SU-DHL-6 (cell line): ENCODE data around the gene ZCCHC8.

Experiments
- H2AFZ ChIP-seq: fragments of 200-600 bp; sonication (generic); 2 replicates; pipeline ENCODE4 v1.6.1; 2014; ENCODE audit warnings: low read depth, mild to moderate bottlenecking, moderate library complexity, mixed read lengths, antibody characterized with exemption, low read length; ENCODE audit not compliant: severe bottlenecking
- H3F3A ChIP-seq: fragments of 200-600 bp; shearing (Covaris generic); 2 replicates; pipeline ENCODE4 v1.6.0; 2016; ENCODE audit warnings: antibody characterized with exemption, mild to moderate bottlenecking; ENCODE audit not compliant: insufficient read depth
- H3K27ac ChIP-seq: fragments of 200-600 bp; sonication (generic); 2 replicates; pipeline ENCODE4 v1.5.1; 2016; ENCODE audit warnings: low read depth, mild to moderate bottlenecking, low read length, moderate library complexity, mixed read lengths
- H3K27me3 ChIP-seq: fragments of 200-600 bp; sonication (generic), shearing (Covaris generic); 2 replicates; pipeline ENCODE4 v1.6.0; 2014; ENCODE audit warnings: mild to moderate bottlenecking, low read length
- H3K36me3 ChIP-seq: fragments of 200-600 bp; sonication (generic); 2 replicates; pipeline ENCODE4 v1.6.1; 2014; ENCODE audit warnings: mild to moderate bottlenecking, low read length, mixed read lengths
- H3K4me2 ChIP-seq: fragments of 300-600, 200-600 bp; shearing (Covaris generic), sonication (generic); 2 replicates; pipeline ENCODE4 v1.6.0; 2014; ENCODE audit warnings: low read length, low read depth, mild to moderate bottlenecking; ENCODE audit not compliant: poor library complexity, severe bottlenecking
- H3K4me3 ChIP-seq: fragments of 200-600 bp; sonication (generic); 2 replicates; pipeline ENCODE4 v1.5.1; 2014; ENCODE audit warnings: antibody characterized with exemption, low read length, mild to moderate bottlenecking, mixed read lengths; ENCODE audit not compliant: insufficient read depth, poor library complexity, severe bottlenecking
- H3K79me2 ChIP-seq: fragments of 200-600 bp; sonication (generic); 2 replicates; pipeline ENCODE4 v1.6.1; 2014; ENCODE audit warnings: mild to moderate bottlenecking, low read length, moderate library complexity; ENCODE audit not compliant: insufficient read depth
- H3K9ac ChIP-seq: fragments of 200-600 bp; sonication (generic); 2 replicates; pipeline ENCODE4 v1.7.0; 2014; ENCODE audit warnings: mild to moderate bottlenecking, low read length
- H3K9me2 ChIP-seq: fragments of 200-600 bp; sonication (generic); replicated peaks from 2 replicates; pipeline ENCODE4 v1.6.1; 2014; ENCODE audit warnings: low read length; ENCODE audit not compliant: insufficient read depth
- H3K9me3 ChIP-seq: fragments of 200-600 bp; sonication (generic); 2 replicates; pipeline ENCODE4 v1.6.1; 2014; ENCODE audit warnings: low read length, mixed read lengths; ENCODE audit not compliant: insufficient read depth
- H4K20me1 ChIP-seq: fragments of 200-600 bp; sonication (generic); 2 replicates; pipeline ENCODE4 v1.6.1; 2014; ENCODE audit warnings: low read depth, mild to moderate bottlenecking, antibody characterized with exemption, low read length, moderate library complexity, mixed read lengths
- CTCF ChIP-seq: fragments of 200-600 bp; sonication (generic); IDR thresholded peaks from one replicate; pipeline ENCODE4 v1.5.1; 2017; ENCODE audit warnings: antibody characterized with exemption, mild to moderate bottlenecking, low read length, moderate library complexity; ENCODE audit not compliant: insufficient read depth, poor library complexity, severe bottlenecking
- EZH2phosphoT487 ChIP-seq: fragments of 200-600 bp; sonication (generic), shearing (Covaris generic); conservative IDR thresholded peaks from 2 replicates; pipeline ENCODE4 v1.6.1; 2018; ENCODE audit warnings: mild to moderate bottlenecking, antibody characterized with exemption, low read length, moderate library complexity, mixed read lengths

Gene ZCCHC8

DNA sequence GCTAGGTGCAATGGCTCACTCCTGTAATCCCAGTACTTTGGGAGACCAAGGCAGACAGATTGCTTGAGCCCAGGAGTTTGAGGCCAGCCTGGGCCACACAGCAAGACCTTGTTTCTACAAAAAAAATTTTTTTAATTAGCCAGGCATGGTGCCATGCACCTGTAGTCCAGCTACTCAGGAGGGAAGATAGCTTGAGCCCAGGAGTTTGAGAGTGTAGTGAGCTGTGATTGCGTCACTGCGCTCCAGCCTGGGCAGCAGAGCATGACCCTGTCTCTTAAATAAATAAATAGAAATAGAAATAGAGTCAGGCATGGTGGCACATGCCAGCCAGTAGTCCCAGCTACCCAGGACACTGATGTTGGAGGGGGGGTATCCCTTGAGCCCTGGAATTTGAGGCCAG lies 41.5 kb downstream of the ZCCHC8 start:
- Histone ChIP-seq H3K36me3 (no peaks in the 10 kb centered on the region), H3K27me3 (no peaks in the 10 kb centered on the region), H3K9me2 (no peaks in the 10 kb centered on the region), H3K4me2 (no peak overlapping the region), H2AFZ (no peak overlapping the region), H3F3A (no peaks in the 10 kb centered on the region), H3K27ac (no peak overlapping the region), H4K20me1 (no peaks in the 10 kb centered on the region), H3K4me3 (no peak overlapping the region), H3K9ac (no peak overlapping the region), H3K9me3 (no peaks in the 10 kb centered on the region), H3K79me2 (no peaks in the 10 kb centered on the region)
- TF ChIP-seq EZH2phosphoT487 (no peak), CTCF (no peak)

GRCh38 chr12:122458105-122459035 lies 42.4 kb downstream of the ZCCHC8 start:
- Histone ChIP-seq H2AFZ (no peak overlapping the region), H3K36me3 (no peaks in the 10 kb centered on the region), H3K79me2 (no peaks in the 10 kb centered on the region), H3K4me3 (no peak overlapping the region), H3K9me2 (no peaks in the 10 kb centered on the region), H3K27me3 (no peaks in the 10 kb centered on the region), H3K9ac (no peak overlapping the region), H3K27ac (no peak overlapping the region), H3F3A (no peaks in the 10 kb centered on the region), H3K9me3 (no peaks in the 10 kb centered on the region), H4K20me1 (no peaks in the 10 kb centered on the region), H3K4me2 (no peak overlapping the region)
- TF ChIP-seq EZH2phosphoT487 (no peak), CTCF (no peak)

GRCh38 chr12:122457627-122458026 lies 43.1 kb downstream of the ZCCHC8 start:
- Histone ChIP-seq H3K4me3 (no peak overlapping the region), H3K4me2 (no peak overlapping the region), H3K9ac (no peak overlapping the region), H3K27me3 (no peaks in the 10 kb centered on the region), H3K27ac (no peak overlapping the region), H3F3A (no peaks in the 10 kb centered on the region), H3K9me3 (no peaks in the 10 kb centered on the region), H3K9me2 (no peaks in the 10 kb centered on the region), H3K36me3 (no peaks in the 10 kb centered on the region), H3K79me2 (no peaks in the 10 kb centered on the region), H2AFZ (no peak overlapping the region), H4K20me1 (no peaks in the 10 kb centered on the region)
- TF ChIP-seq CTCF: no peak
- no peak for TF ChIP-seq EZH2phosphoT487
